Esophagus muscularis mucosa (tissue), 3 donors: ENCODE measurements around the gene RNF225.

ENCODE experiments used
- CTCF ChIP-seq, 3 experiments: fragments of 200-600 bp in 2 of 3; fragments of 450-650 bp in 1 of 3; sonication (generic) in 2 of 3; IDR thresholded peaks; one replicate each; pipeline ENCODE4 v1.5.1; 2017 to 2019; ENCODE audit warnings: antibody characterized with exemption in 3 of 3, mild to moderate bottlenecking in 2 of 3, moderate library complexity in 1 of 3
- POLR2A ChIP-seq: fragments of 450-650 bp; IDR thresholded peaks from one replicate; pipeline ENCODE4 v1.6.1; 2017; ENCODE audit warnings: antibody characterized with exemption, moderate library complexity, mild to moderate bottlenecking, low read depth

- TF ChIP-seq CTCF (IDR thresholded peaks at IDR 0.05) (no peak), POLR2A (no peak)
These were observed 16.2 kb upstream of the RNF225 start for GRCh38 chr19:58379246-58379645.
